NCI-H510A (cell line): ENCODE measurements around the gene CRTAC1.
"Not testable (repeated sequence)": the region's sequence is repeated elsewhere in the genome, so short reads cannot be mapped to it uniquely, and the experiment has no call there.

ENCODE experiments used
- DNase-seq: peaks from one replicate; lab custom pipeline; 2025; lab: John Stamatoyannopoulos, UW

The CRTAC1 gene

GRCh38 chr10:97842656-97843280 is 187.7 kb downstream of the CRTAC1 start:
- DNase-seq: peak; percentile 49

DNA sequence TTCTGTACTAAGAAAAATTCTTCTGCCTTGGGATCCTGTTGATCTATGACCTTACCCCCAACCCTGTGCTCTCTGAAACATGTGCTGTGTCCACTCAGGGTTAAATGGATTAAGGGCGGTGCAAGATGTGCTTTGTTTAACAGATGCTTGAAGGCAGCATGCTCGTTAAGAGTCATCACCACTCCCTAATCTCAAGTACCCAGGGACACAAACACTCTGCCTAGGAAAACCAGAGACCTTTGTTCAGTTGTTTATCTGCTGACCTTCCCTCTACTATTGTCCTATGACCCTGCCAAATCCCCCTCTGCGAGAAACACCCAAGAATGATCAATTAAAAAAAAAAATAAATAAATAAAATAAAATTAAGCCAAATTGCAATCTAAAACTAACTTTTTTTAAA is 188.3 kb downstream of the CRTAC1 start:
- DNase-seq: not testable (repeated sequence)

DNA sequence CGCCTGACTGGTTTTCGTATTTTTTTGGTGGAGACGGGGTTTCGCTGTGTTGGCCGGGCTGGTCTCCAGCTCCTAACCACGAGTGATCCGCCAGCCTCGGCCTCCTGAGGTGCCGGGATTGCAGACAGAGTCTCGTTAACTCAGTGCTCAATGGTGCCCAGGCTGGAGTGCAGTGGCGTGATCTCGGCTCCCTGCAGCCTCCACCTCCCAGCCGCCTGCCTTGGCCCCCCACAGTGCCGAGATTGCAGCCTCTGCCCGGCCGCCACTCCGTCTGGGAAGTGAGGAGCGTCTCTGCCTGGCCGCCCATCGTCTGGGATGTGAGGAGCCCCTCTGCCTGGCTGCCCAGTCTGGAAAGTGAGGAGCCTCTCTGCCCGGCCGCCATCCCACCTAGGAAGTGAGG is 189.3 kb downstream of the CRTAC1 start:
- not testable (repeated sequence) for DNase-seq

- DNase-seq: no peak
Measured at GRCh38 chr10:97838091-97838490, 192.3 kb downstream of the CRTAC1 start.

GRCh38 chr10:97836446-97836845 is 194.0 kb downstream of the CRTAC1 start:
- DNase-seq: no peak

- no peak for DNase-seq
Measured at GRCh38 chr10:97831259-97831658, 199.2 kb downstream of the CRTAC1 start.

- peak; percentile 79 for DNase-seq
Measured at GRCh38 chr10:97830064-97830463, 200.4 kb downstream of the CRTAC1 start.

GRCh38 chr10:97828721-97829120 is 201.7 kb downstream of the CRTAC1 start:
- DNase-seq: no peak

DNA sequence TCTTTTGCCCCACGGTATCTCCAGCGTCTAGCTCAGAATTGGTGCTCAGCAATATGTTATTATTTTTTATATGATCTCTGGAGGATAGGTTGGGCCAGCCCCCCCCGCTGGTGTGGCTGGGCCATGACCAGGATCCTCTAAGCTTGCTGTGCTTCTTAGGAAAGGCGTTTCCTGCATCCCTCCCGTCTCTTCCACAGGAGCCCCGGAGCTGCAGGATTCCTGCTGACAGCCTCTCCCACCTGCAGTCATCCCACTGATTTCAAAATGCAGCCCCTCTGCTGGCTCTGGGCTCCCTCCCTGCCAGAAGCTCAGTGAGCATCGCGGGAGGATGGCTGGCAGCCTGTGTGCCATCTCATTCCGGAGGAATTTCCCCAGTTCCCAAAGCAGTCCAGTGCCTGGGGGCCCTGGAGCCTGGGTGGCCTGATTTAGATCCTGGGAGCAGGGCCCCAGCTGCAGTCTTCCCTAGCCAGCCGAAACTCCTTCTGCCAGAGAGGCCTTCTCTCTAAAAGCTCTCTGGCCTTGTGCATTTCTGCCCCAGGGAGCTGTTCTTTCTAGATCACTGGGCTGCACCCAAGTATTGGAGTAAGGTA is 202.6 kb downstream of the CRTAC1 start:
- DNase-seq: no peak

DNA sequence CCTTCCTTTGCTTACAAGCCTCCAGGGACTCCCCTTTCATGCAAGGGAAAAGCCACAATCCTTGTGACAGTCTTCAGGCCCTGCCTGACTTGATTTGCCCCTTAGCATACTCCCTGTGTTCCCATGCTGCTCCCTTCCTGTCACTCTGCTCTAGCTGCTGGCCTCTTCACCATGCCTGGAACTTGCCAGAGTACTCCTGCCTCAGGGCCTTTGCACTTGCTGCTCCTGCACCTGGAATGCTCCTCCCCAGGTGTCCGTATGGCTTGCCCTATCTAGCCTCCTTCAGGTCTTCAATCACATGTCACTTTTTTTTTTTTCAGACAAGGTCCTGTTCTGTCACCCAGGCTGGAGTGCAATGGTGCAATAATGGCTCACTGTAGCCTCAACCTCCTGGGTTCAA is 203.5 kb downstream of the CRTAC1 start:
- DNase-seq: no peak

- no peak for DNase-seq
Measured at GRCh38 chr10:97825020-97825760, 205.2 kb downstream of the CRTAC1 start.

- no peak for DNase-seq
Measured at GRCh38 chr10:97823734-97824133, 206.7 kb downstream of the CRTAC1 start.

GRCh38 chr10:97822261-97822687 is 208.1 kb downstream of the CRTAC1 start:
- DNase-seq: no peak

DNA sequence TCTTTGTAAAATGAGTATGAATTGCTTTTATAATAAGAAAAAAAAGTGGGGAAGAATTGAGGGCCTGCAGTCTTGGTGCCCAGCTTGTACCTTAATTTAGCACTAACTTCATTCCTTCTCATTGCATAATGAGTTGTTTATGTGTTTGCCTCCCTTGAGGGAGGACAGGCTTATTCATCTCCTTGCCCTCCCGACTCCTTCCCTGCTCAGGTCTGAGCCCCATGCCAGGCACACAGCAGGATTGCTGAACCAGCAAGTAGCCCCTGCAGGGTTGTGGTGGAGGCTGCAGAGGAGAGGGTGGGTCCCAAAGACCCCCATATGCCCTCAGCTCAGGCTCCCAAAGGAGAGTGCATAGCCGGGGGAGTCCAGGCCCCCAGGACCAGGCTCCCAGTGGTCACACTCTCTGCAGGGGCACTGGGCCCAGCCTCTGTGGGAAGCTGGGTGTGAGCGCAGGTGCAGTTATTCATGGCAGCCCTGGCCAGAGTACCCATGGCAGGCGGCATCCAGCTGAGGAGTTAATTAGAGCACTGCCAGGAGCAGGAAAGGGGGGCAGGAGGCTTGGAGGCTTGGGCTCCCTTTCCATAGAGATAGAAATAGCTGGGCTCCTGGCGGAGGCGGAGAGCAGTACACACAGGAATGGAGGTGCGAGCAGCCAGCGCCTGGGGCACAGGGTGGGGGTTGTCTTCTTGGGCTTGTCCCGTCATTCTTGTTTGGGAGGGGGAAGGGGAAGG is 208.9 kb downstream of the CRTAC1 start:
- peak; percentile 86 for DNase-seq

GRCh38 chr10:97820096-97820704 is 210.2 kb downstream of the CRTAC1 start:
- DNase-seq: no peak

GRCh38 chr10:97818572-97818971 is 211.8 kb downstream of the CRTAC1 start:
- no peak for DNase-seq

GRCh38 chr10:97816609-97817008 is 213.8 kb downstream of the CRTAC1 start:
- DNase-seq: no peak
